ENCODE results near the gene OR10G2. TPM values are rescaled to one million over a fixed set of nuclear protein-coding genes. Genes with fewer than 3 reads are reported as not detected.
"Not testable (repeated sequence)": the region's sequence is repeated elsewhere in the genome, so short reads cannot be mapped to it uniquely, and the experiment has no call there.

OR10G2 gene, protein sequence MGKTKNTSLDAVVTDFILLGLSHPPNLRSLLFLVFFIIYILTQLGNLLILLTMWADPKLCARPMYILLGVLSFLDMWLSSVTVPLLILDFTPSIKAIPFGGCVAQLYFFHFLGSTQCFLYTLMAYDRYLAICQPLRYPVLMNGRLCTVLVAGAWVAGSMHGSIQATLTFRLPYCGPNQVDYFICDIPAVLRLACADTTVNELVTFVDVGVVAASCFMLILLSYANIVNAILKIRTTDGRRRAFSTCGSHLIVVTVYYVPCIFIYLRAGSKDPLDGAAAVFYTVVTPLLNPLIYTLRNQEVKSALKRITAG
- not detected for total RNA-seq

DNA sequence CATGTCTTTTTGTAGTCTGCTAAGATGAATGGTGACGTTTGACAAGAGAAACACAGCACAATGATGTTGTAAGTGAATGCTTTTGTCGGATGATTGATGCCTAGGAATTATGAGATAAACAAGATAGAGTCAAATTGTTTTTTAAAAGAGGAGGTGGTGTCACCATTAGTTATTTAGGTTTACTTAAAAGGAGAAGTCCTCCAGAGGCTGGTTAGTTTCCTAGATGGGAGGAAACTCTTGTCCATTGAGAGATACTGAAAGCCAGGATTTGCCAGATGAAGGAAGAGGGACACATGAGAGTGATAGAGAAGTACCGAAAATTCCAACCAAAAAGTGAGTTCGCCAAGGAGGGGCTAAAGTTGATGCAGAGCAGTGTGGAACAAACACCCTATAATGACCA, at the start of gene OR10G2:
Gene OR10G2 (minus strand): TSS at position 101 of the 400 bp plus-strand sequence. CDS start 98 bp downstream, at position 3.
- DNase-seq (ENCODE audit: low spot score): no peak
- ATAC-seq: no peak

- ATAC-seq: no peak
Observed at GRCh38 chr14:21680072-21680471, 45.3 kb upstream of the OR10G2 start.

DNA sequence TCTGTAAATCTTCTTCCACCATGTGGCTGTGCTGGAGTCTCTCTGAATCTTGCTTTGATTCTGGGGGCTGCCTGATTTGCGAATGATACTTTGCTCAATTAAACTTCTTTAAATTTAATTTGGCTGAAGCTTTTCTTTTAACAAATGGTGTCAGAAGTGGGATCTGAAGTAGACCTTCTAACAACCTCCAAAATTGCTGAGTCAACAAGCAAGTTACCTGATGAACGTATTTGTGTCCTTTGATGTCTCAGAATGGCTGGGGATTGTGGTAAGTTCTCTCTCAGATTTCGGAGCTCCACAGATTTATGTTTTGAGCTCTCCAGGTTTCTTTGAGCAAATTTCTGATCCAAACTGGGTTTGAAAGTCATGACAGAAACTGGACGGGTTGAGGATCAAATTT, 40.8 kb upstream of the OR10G2 start:
- DNase-seq (ENCODE audit: low spot score): no peak
- no peak for ATAC-seq

More at GRCh38 chr14:21680072-21680471, 45.3 kb upstream of the OR10G2 start:
- DNase-seq (ENCODE audit: low spot score): no peak

DNA sequence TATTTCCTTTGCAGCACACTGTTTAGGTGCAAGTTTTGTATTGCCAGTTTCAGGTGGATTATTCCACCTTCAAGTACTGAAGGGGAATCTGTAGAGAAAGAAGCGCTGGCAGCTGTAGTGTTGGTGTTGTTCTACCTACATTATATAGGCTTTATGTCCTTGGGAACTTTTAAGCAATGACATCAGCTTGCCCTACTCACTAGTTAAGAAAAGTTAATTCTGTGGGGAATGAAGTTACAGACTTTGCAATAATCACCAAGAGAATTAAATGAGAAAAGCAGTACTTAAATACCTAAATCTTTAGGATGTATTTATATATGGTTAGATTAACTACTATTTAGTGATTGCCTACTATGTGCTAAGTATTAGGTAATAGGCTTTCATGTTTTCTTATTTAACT, 39.0 kb upstream of the OR10G2 start, which contains the start of gene OR4E1:
Gene OR4E1 (minus strand): TSS at position 101 of the 400 bp plus-strand sequence. CDS start 2,883 bp downstream, outside the sequence.
- no peak for ATAC-seq
- DNase-seq (ENCODE audit: low spot score): no peak

- no peak for ATAC-seq
- DNase-seq (ENCODE audit: low spot score): no peak
Observed at GRCh38 chr14:21672116-21672515, 37.4 kb upstream of the OR10G2 start.

DNA sequence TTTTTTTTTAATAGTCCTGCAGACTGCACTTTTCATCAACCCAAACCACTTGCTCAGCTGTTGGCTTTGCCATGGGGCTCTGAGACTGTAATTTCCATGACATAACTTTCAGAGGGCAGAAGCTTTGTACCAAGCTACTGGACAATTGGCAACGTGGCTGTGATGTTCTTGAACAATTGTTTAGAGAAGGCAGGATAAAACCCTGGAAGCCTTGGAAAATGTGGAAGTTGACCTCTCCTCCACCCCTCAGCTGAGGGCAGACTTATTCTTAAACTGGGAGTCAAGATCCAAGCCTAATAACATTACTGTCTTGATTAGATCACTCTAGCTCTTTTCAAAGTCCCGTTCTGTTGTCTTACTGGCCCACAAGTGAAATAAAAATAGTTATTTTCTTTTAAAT, 36.6 kb upstream of the OR10G2 start:
- DNase-seq (ENCODE audit: low spot score) (no peak), ATAC-seq (no peak)

GRCh38 chr14:21669284-21669683, 34.5 kb upstream of the OR10G2 start:
- ATAC-seq: no peak
- no peak for DNase-seq (ENCODE audit: low spot score)

GRCh38 chr14:21668377-21668776, 33.6 kb upstream of the OR10G2 start:
- no peak for DNase-seq (ENCODE audit: low spot score)
- no peak for ATAC-seq

- no peak for ATAC-seq
- no peak for DNase-seq (ENCODE audit: low spot score)
Observed at GRCh38 chr14:21656980-21657379, 22.2 kb upstream of the OR10G2 start.

DNA sequence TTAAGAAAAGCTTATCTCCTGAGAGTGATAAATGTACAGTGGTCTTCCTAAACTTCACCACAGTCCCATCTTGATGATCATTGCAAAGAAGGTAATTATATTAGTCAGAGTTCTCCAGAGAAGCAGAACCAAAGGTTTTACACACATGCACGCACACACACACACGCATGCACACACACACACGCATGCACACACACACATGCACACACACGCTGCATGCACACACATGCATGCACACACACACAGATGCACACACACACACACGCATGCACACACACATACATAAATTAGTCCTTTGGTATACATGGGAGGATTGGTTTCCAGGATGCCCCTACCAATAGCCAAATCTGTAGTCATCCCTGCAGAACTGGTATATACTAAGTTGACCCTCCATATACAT, 19.5 kb upstream of the OR10G2 start:
- ATAC-seq (no peak), DNase-seq (ENCODE audit: low spot score) (no peak)

GRCh38 chr14:21653331-21653885, 18.7 kb upstream of the OR10G2 start, which contains the start of gene OR4E2:
TSS of gene OR4E2 (plus strand) at chr14:21653835. CDS start at chr14:21665083, 11,248 bp downstream.
- no peak for ATAC-seq
- DNase-seq (ENCODE audit: low spot score): no peak

GRCh38 chr14:21652209-21652808, 17.6 kb upstream of the OR10G2 start:
- ATAC-seq (no peak), DNase-seq (ENCODE audit: low spot score) (no peak)

- no peak for ATAC-seq
Observed at GRCh38 chr14:21647380-21647779, 12.6 kb upstream of the OR10G2 start.

DNA sequence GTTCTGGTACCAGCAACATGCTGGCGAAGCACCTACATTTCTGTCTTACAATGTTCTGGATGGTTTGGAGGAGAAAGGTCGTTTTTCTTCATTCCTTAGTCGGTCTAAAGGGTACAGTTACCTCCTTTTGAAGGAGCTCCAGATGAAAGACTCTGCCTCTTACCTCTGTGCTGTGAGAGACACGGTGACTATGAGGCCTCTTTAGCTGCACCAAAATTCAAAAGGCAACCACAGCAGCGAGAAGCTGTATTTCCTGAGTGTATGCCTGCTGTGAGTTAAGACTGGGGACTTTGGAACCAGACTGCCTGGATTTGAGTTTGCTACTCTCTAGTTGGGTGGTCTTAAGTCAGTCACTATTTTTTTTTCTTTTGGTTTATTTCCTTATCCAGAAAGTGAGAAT, 8.7 kb upstream of the OR10G2 start:
- no peak for DNase-seq (ENCODE audit: low spot score)
- ATAC-seq: no peak

More at GRCh38 chr14:21647380-21647779, 12.6 kb upstream of the OR10G2 start:
- no peak for DNase-seq (ENCODE audit: low spot score)

DNA sequence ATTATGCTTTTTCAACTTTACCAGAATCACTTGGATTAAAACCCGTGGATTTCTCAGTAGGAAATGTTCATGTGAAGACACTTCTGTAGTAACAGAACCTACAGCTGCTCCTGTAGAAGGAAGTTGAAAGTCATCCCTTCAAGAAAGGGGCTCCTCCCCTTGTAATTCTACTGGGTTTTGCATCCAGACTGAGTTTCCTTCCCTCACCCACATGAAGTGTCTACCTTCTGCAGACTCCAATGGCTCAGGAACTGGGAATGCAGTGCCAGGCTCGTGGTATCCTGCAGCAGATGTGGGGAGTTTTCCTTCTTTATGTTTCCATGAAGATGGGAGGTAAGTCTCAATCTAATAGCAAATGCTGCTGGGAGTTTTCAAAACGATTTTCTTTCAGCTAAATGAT, 7.9 kb upstream of the OR10G2 start:
- DNase-seq (ENCODE audit: low spot score) (no peak), ATAC-seq (no peak)

GRCh38 chr14:21631084-21631483, 3.7 kb downstream of the OR10G2 start:
- DNase-seq (ENCODE audit: low spot score) (no peak), ATAC-seq (no peak)

- ATAC-seq: not testable (repeated sequence)
Observed at GRCh38 chr14:21630503-21630902, 4.2 kb downstream of the OR10G2 start.

DNA sequence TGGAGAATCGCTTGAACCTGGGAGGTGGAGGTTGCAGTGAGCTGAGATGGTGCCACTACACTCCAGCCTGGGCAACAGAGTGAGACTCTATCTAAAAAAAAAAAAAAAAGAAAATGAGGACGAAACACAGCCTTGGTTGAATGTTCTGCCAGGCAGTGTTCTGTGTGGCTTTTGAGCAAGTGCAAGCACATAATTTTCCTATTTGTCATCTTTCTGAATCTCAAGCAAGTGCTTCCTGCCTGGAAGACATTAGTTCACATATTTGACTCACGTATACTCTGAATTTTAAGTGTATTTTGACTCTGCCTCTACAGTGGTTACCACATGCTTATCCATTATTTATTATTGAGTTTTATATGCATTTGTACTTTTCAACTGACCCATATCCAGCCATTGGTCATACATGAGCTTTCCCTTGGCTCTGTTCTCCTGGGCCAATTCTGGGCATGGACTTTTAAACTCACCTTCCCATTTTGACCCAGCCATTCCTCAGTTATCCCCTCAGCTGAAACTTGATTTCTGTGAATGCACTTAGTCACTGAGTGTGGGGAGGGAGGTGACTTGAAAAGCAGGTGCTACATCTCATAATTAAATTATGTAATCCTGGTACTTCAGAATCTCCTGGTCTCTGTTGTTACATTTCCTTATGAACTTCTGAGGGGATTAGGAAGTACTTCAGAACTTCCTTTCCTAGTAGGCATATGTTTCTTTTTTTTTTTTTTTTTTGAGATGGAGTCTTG, 8.1 kb downstream of the OR10G2 start:
- DNase-seq (ENCODE audit: low spot score) (no peak), ATAC-seq (no peak)

More at GRCh38 chr14:21630503-21630902, 4.2 kb downstream of the OR10G2 start:
- DNase-seq (ENCODE audit: low spot score): not testable (repeated sequence)

DNA sequence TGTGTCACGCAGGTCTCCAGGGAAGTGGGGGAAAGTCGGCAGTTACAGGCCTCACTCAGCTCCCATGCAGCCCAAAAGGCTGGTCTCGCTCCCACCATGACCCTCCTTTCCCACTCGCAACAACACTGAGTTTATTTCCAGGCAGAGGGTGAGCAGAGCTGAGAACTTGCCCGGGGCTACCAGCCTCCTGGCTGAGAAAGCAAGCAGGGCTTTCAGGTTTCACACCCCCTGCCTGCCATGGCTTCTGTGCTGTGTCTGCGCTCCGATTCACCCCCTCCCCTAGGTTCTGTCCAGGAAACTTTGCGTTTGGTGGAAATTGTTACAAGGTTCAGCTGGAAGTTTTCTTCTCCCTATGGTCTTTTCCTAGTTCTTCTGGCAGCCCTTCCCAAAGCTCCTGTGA, 17.1 kb downstream of the OR10G2 start:
- DNase-seq (ENCODE audit: low spot score) (no peak), ATAC-seq (no peak)

GRCh38 chr14:21614240-21614639, 20.5 kb downstream of the OR10G2 start:
- ATAC-seq (no peak), DNase-seq (ENCODE audit: low spot score) (no peak)

DNA sequence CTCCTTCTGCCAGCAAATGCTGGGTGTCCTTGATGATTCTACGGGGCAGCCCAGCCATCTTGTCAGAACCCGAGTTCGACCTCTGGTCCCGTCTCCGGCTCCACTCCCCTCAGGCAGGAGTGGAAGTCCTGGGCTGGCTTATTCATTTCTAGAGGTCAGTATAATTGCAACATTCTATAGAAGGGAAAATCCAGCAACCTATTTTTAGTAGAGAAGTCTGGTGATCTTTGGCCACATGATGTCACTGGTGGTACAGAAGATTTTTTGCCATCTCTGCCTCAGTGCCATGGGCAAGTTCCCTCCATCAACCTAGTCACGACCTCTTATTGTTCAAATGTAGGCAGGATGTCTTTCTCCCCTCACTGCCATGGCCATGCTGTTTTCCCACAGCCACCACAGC, 22.4 kb downstream of the OR10G2 start:
- ATAC-seq (no peak), DNase-seq (ENCODE audit: low spot score) (no peak)
